Ramos (cell line): ENCODE data around the gene FOXG1.

ENCODE experiments used
- in situ Hi-C: fragments of 300-500 bp; cut with MboI; formaldehyde crosslinking; loops from one replicate; pipeline ENCODE4 v1.14.3; 2022; ENCODE audit warnings: low sequenced_read_pairs; ENCODE audit not compliant: unreplicated experiment

FOXG1 gene

GRCh38 chr14:28766469-28766955, at the start of gene FOXG1:
Gene FOXG1 (plus strand): TSS chr14:28766787. CDS start chr14:28767280, 493 bp downstream.
- in situ Hi-C loops: loop anchor here (25.0 kb wide), 1 partner anchor 771 kb away; no protein-coding TSS in a partner anchor

GRCh38 chr14:28719130-28719529, 47.5 kb upstream of the FOXG1 start:
- in situ Hi-C loops: no loop called here

- in situ Hi-C loops: no loop called here
Measured at GRCh38 chr14:28731358-28731757, 35.2 kb upstream of the FOXG1 start.

GRCh38 chr14:28742171-28742846, 24.3 kb upstream of the FOXG1 start:
- in situ Hi-C loops: no loop called here

GRCh38 chr14:28744126-28744525, 22.5 kb upstream of the FOXG1 start:
- in situ Hi-C loops: no loop called here

- in situ Hi-C loops: no loop called here
Measured at GRCh38 chr14:28745176-28745575, 21.4 kb upstream of the FOXG1 start.

- in situ Hi-C loops: no loop called here
Measured at GRCh38 chr14:28746247-28746646, 20.3 kb upstream of the FOXG1 start.

- in situ Hi-C loops: loop anchor here (25.0 kb wide), 1 partner anchor 786 kb away; no protein-coding TSS in a partner anchor
Measured at GRCh38 chr14:28751467-28752058, 15.0 kb upstream of the FOXG1 start.

GRCh38 chr14:28754209-28754985, 12.2 kb upstream of the FOXG1 start:
- in situ Hi-C loops: loop anchor here (25.0 kb wide), 1 partner anchor 783 kb away; no protein-coding TSS in a partner anchor

- in situ Hi-C loops: loop anchor here (25.0 kb wide), 1 partner anchor 782 kb away; no protein-coding TSS in a partner anchor
Measured at GRCh38 chr14:28755198-28755815, 11.3 kb upstream of the FOXG1 start.

GRCh38 chr14:28755884-28756268, 10.7 kb upstream of the FOXG1 start:
- in situ Hi-C loops: loop anchor here (25.0 kb wide), 1 partner anchor 781 kb away; no protein-coding TSS in a partner anchor

GRCh38 chr14:28756269-28756883, 10.2 kb upstream of the FOXG1 start:
- in situ Hi-C loops: loop anchor here (25.0 kb wide), 1 partner anchor 781 kb away; no protein-coding TSS in a partner anchor

GRCh38 chr14:28756884-28757570, 9.6 kb upstream of the FOXG1 start:
- in situ Hi-C loops: loop anchor here (25.0 kb wide), 1 partner anchor 780 kb away; no protein-coding TSS in a partner anchor

- in situ Hi-C loops: loop anchor here (25.0 kb wide), 1 partner anchor 780 kb away; no protein-coding TSS in a partner anchor
Measured at GRCh38 chr14:28757786-28758185, 8.8 kb upstream of the FOXG1 start.

- in situ Hi-C loops: loop anchor here (25.0 kb wide), 1 partner anchor 779 kb away; no protein-coding TSS in a partner anchor
Measured at GRCh38 chr14:28758253-28758884, 8.2 kb upstream of the FOXG1 start.

GRCh38 chr14:28758885-28759652, 7.5 kb upstream of the FOXG1 start:
- in situ Hi-C loops: loop anchor here (25.0 kb wide), 1 partner anchor 778 kb away; no protein-coding TSS in a partner anchor

- in situ Hi-C loops: loop anchor here (25.0 kb wide), 1 partner anchor 778 kb away; no protein-coding TSS in a partner anchor
Measured at GRCh38 chr14:28759653-28760313, 6.8 kb upstream of the FOXG1 start.
